Measurements from ENCODE around the gene SEPTIN12. TPM values are rescaled to one million over a fixed set of nuclear protein-coding genes. Genes with fewer than 3 reads are reported as not detected.
A peak's percentile ranks its signal among the peaks of the same experiment; 100 is the strongest.

Gene SEPTIN12
- total RNA-seq, 2 experiments from 2014 or later, result not detected

GRCh38 chr16:4775005-4775404 lies 13.1 kb downstream of the SEPTIN12 start:
- no peak for DNase-seq
- Mint-ChIP-seq H3K27me3 (no peaks in the 10 kb centered on the region), H3K4me1 (ENCODE audit: low read depth) (no peaks in the 10 kb centered on the region), H3K36me3 (no peaks in the 10 kb centered on the region), H3K4me3 (no peak overlapping the region), H3K9me3 (no peaks in the 10 kb centered on the region), H3K27ac (no peak overlapping the region)
- intact Hi-C loops (cut with micrococcal nuclease), result no loop called here
- CTCF ChIA-PET, result no interaction called here
- POLR2A ChIA-PET, result no interaction called here

- no peaks in the 10 kb centered on the region for H3K36me3 Mint-ChIP-seq
- ChIA-PET CTCF (interaction anchor here (0.7 kb wide), 1 partner anchor 184 kb away, joined by 3 read pairs; no protein-coding TSS in a partner anchor), POLR2A (no interaction called here)
- intact Hi-C loops (cut with micrococcal nuclease), result no loop called here
- no peaks in the 10 kb centered on the region for H3K9me3 Mint-ChIP-seq
- DNase-seq, result no peak
- H3K4me3 Mint-ChIP-seq, result no peak overlapping the region
- no peak overlapping the region for H3K27ac Mint-ChIP-seq
- no peaks in the 10 kb centered on the region for H3K27me3 Mint-ChIP-seq
- peaks cover 17% of the 10 kb centered on the region for H3K4me1 Mint-ChIP-seq (ENCODE audit: low read depth)
Observed at GRCh38 chr16:4772351-4772750, 15.8 kb downstream of the SEPTIN12 start.

- no peaks in the 10 kb centered on the region for H3K9me3 Mint-ChIP-seq
- H3K4me3 Mint-ChIP-seq, result no peak overlapping the region
- intact Hi-C loops (cut with micrococcal nuclease), result no loop called here
- H3K27me3 Mint-ChIP-seq, result no peaks in the 10 kb centered on the region
- no peak for DNase-seq
- ChIA-PET POLR2A (no interaction called here), CTCF (no interaction called here)
- H3K27ac Mint-ChIP-seq, result no peak overlapping the region
- H3K4me1 Mint-ChIP-seq (ENCODE audit: low read depth), result peaks cover 19% of the 10 kb centered on the region
- H3K36me3 Mint-ChIP-seq, result no peaks in the 10 kb centered on the region
Observed at GRCh38 chr16:4771646-4772045, 16.5 kb downstream of the SEPTIN12 start.

- peaks cover 31% of the 10 kb centered on the region for H3K4me1 Mint-ChIP-seq (ENCODE audit: low read depth)
- H3K4me3 Mint-ChIP-seq, result peak overlapping the region; percentile 90
- H3K27ac Mint-ChIP-seq, result peak overlapping the region; percentile 28
- no peaks in the 10 kb centered on the region for H3K36me3 Mint-ChIP-seq
- intact Hi-C loops (cut with micrococcal nuclease), result loop anchor here (5.0 kb wide), 1 partner anchor 328 kb away; the partner anchor contains the start of gene EEF2KMT
- no peak for DNase-seq
- no peaks in the 10 kb centered on the region for H3K27me3 Mint-ChIP-seq
- CTCF ChIA-PET, result no interaction called here
- POLR2A ChIA-PET, result interaction anchor here (1.4 to 1.8 kb wide), 3 partner anchors 34 to 264 kb away, joined by 3 to 9 read pairs (median 3); partner anchors contain the start of genes ANKS3, DNAAF8 and ROGDI
- no peaks in the 10 kb centered on the region for H3K9me3 Mint-ChIP-seq
Observed at GRCh38 chr16:4769306-4769638, 18.9 kb downstream of the SEPTIN12 start.

GRCh38 chr16:4768549-4769305 lies 19.4 kb downstream of the SEPTIN12 start:
- H3K27ac Mint-ChIP-seq, result peak overlapping the region; percentile 93
- ChIA-PET CTCF (interaction anchor here (1.0 to 2.7 kb wide), 3 partner anchors 34 to 187 kb away, joined by 3 to 10 read pairs (median 4); partner anchors contain the start of genes ANKS3, DNAAF8 and MGRN1), POLR2A (interaction anchor here (0.7 to 1.8 kb wide), 4 partner anchors 34 to 265 kb away, joined by 3 to 9 read pairs (median 4); partner anchors contain the start of genes ANKS3, DNAAF8, NAGPA and ROGDI)
- intact Hi-C loops (cut with micrococcal nuclease), result loop anchor here (1.0 to 5.0 kb wide), 5 partner anchors 34 to 417 kb away; partner anchors contain the start of genes ANKS3, DNAAF8, EEF2KMT and GLYR1
- H3K4me3 Mint-ChIP-seq, result peak overlapping the region; percentile 90
- DNase-seq, result peak; percentile 94
- no peaks in the 10 kb centered on the region for H3K27me3 Mint-ChIP-seq
- no peaks in the 10 kb centered on the region for H3K9me3 Mint-ChIP-seq
- H3K4me1 Mint-ChIP-seq (ENCODE audit: low read depth), result peaks cover 35% of the 10 kb centered on the region
- no peaks in the 10 kb centered on the region for H3K36me3 Mint-ChIP-seq

GRCh38 chr16:4767872-4768548 lies 20.1 kb downstream of the SEPTIN12 start:
- intact Hi-C loops (cut with micrococcal nuclease), result loop anchor here (1.0 to 5.0 kb wide), 7 partner anchors 34 to 417 kb away; partner anchors contain the start of genes ANKS3, DNAAF8, EEF2KMT and GLYR1
- no peaks in the 10 kb centered on the region for H3K9me3 Mint-ChIP-seq
- DNase-seq, result peak; percentile 61
- peaks cover 35% of the 10 kb centered on the region for H3K4me1 Mint-ChIP-seq (ENCODE audit: low read depth)
- H3K4me3 Mint-ChIP-seq, result peak overlapping the region; percentile 90
- H3K27ac Mint-ChIP-seq, result peak overlapping the region; percentile 93
- H3K27me3 Mint-ChIP-seq, result no peaks in the 10 kb centered on the region
- ChIA-PET POLR2A (interaction anchor here (0.7 to 1.8 kb wide), 4 partner anchors 33 to 266 kb away, joined by 3 to 9 read pairs (median 4); partner anchors contain the start of genes ANKS3, DNAAF8, NAGPA and ROGDI), CTCF (interaction anchor here (1.0 to 2.7 kb wide), 3 partner anchors 34 to 188 kb away, joined by 3 to 10 read pairs (median 4); partner anchors contain the start of genes ANKS3, DNAAF8 and MGRN1)
- H3K36me3 Mint-ChIP-seq, result no peaks in the 10 kb centered on the region

GRCh38 chr16:4766875-4767628 lies 21.1 kb downstream of the SEPTIN12 start, which contains the start of gene ZNF500:
ZNF500 (minus strand) TSS chr16:4767162; CDS start chr16:4765978, 1,184 bp downstream.
- Mint-ChIP-seq H3K4me3 (peak within 1 kb of the TSS; percentile 90), H3K27me3 (no peaks in the 10 kb centered on the region), H3K4me1 (ENCODE audit: low read depth) (peaks cover 35% of the 10 kb centered on the region), H3K27ac (peak within 1 kb of the TSS; percentile 93), H3K36me3 (peaks cover 2% of the 10 kb centered on the region), H3K9me3 (no peaks in the 10 kb centered on the region)
- intact Hi-C loops (cut with micrococcal nuclease), result loop anchor here (2.0 to 5.0 kb wide), 3 partner anchors 74 to 330 kb away; partner anchors contain the start of genes EEF2KMT, MGRN1 and NUDT16L1
- ChIA-PET POLR2A (interaction anchor here (0.5 to 1.8 kb wide), 4 partner anchors 32 to 228 kb away, joined by 3 to 9 read pairs (median 4); partner anchors contain the start of genes ANKS3, CDIP1 and DNAAF8), CTCF (interaction anchor here (0.6 to 2.7 kb wide), 2 partner anchors 33 to 50 kb away, joined by 3 to 10 read pairs; partner anchors contain the start of genes ANKS3 and DNAAF8)
- peak; percentile 98 for DNase-seq

GRCh38 chr16:4765511-4766474 lies 22.4 kb downstream of the SEPTIN12 start:
- no peak for DNase-seq
- POLR2A ChIA-PET, result interaction anchor here (0.5 to 1.0 kb wide), 2 partner anchors 40 to 227 kb away, joined by 3 read pairs; partner anchors contain the start of gene CDIP1
- Mint-ChIP-seq H3K4me1 (ENCODE audit: low read depth) (peaks cover 36% of the 10 kb centered on the region), H3K9me3 (no peaks in the 10 kb centered on the region), H3K27me3 (no peaks in the 10 kb centered on the region), H3K4me3 (peak overlapping the region; percentile 78), H3K36me3 (peaks cover 6% of the 10 kb centered on the region), H3K27ac (peak overlapping the region; percentile 77)
- CTCF ChIA-PET, result interaction anchor here (2.7 kb wide), 1 partner anchor 31 kb away, joined by 10 read pairs; the partner anchor contains the start of genes ANKS3 and DNAAF8
- intact Hi-C loops (cut with micrococcal nuclease), result loop anchor here (2.0 to 5.0 kb wide), 3 partner anchors 73 to 332 kb away; partner anchors contain the start of genes EEF2KMT, MGRN1 and NUDT16L1

GRCh38 chr16:4763791-4764190 lies 24.4 kb downstream of the SEPTIN12 start:
- Mint-ChIP-seq H3K9me3 (no peaks in the 10 kb centered on the region), H3K27me3 (no peaks in the 10 kb centered on the region), H3K27ac (no peak overlapping the region), H3K4me3 (no peak overlapping the region), H3K36me3 (peaks cover 20% of the 10 kb centered on the region), H3K4me1 (ENCODE audit: low read depth) (peaks cover 31% of the 10 kb centered on the region)
- ChIA-PET CTCF (no interaction called here), POLR2A (no interaction called here)
- no peak for DNase-seq
- intact Hi-C loops (cut with micrococcal nuclease), result no loop called here

GRCh38 chr16:4762205-4762604 lies 25.9 kb downstream of the SEPTIN12 start:
- Mint-ChIP-seq H3K27me3 (no peaks in the 10 kb centered on the region), H3K36me3 (peaks cover 26% of the 10 kb centered on the region), H3K9me3 (no peaks in the 10 kb centered on the region), H3K4me3 (no peak overlapping the region), H3K4me1 (ENCODE audit: low read depth) (peaks cover 21% of the 10 kb centered on the region), H3K27ac (no peak overlapping the region)
- ChIA-PET POLR2A (no interaction called here), CTCF (no interaction called here)
- DNase-seq, result no peak
- intact Hi-C loops (cut with micrococcal nuclease), result no loop called here

Data from activated CD4-positive, alpha-beta memory T cell treated with anti-CD3 and anti-CD28 coated beads for 36 hours (primary cell).